Muscle of back (tissue), 13 donors: Measurements from ENCODE around the gene NSMCE3. TPM values are rescaled to one million over a fixed set of nuclear protein-coding genes. Genes with fewer than 3 reads are reported as not detected.

Source experiments
- DNase-seq, 3 donors: peaks; one replicate each; pipeline versions ENCODE4 v3.0.0 to v3.0.0-alpha.2; 2013
- long read RNA-seq, 9 donors: transcript quantifications; one replicate each; lab custom pipeline, GENCODE V29; 2026
- polyA plus RNA-seq, 10 donors: library from polyadenylated mRNA; unstranded; fragments of 120-200 nt; gene quantifications; one replicate each; pipeline ENCODE4 v1.2.1, GENCODE V29; 2013; ENCODE audit not compliant: insufficient read length in 10 of 10

Gene NSMCE3
- polyA plus RNA-seq, result 1 to 10 TPM; 5.6 to 9.4 (median 6.9) TPM
- long read RNA-seq, donor 1, full-length matches to known transcripts, result 13 of 13 reads
- long read RNA-seq, donor 1, partial matches to known transcripts, result 0 of 13 reads
- long read RNA-seq, donor 1, other reads (novel, unspliced or antisense), result 0 of 13 reads
- long read RNA-seq, donor 2, full-length matches to known transcripts, result 10 of 10 reads
- long read RNA-seq, donor 2, partial matches to known transcripts, result 0 of 10 reads
- long read RNA-seq, donor 2, other reads (novel, unspliced or antisense), result 0 of 10 reads
- long read RNA-seq, donor 3, result 0 reads
- long read RNA-seq, donor 4, full-length matches to known transcripts, result 12 of 12 reads
- long read RNA-seq, donor 4, partial matches to known transcripts, result 0 of 12 reads
- long read RNA-seq, donor 4, other reads (novel, unspliced or antisense), result 0 of 12 reads
- long read RNA-seq, donor 5, full-length matches to known transcripts, result 28 of 28 reads
- long read RNA-seq, donor 5, partial matches to known transcripts, result 0 of 28 reads
- long read RNA-seq, donor 5, other reads (novel, unspliced or antisense), result 0 of 28 reads
- long read RNA-seq, donor 6, full-length matches to known transcripts, result 21 of 21 reads
- long read RNA-seq, donor 6, partial matches to known transcripts, result 0 of 21 reads
- long read RNA-seq, donor 6, other reads (novel, unspliced or antisense), result 0 of 21 reads
- long read RNA-seq, donor 7, full-length matches to known transcripts, result 14 of 14 reads
- long read RNA-seq, donor 7, partial matches to known transcripts, result 0 of 14 reads
- long read RNA-seq, donor 7, other reads (novel, unspliced or antisense), result 0 of 14 reads
- long read RNA-seq, donor 8, full-length matches to known transcripts, result 19 of 19 reads
- long read RNA-seq, donor 8, partial matches to known transcripts, result 0 of 19 reads
- long read RNA-seq, donor 8, other reads (novel, unspliced or antisense), result 0 of 19 reads
- long read RNA-seq, donor 9, full-length matches to known transcripts, result 3 of 3 reads
- long read RNA-seq, donor 9, partial matches to known transcripts, result 0 of 3 reads
- long read RNA-seq, donor 9, other reads (novel, unspliced or antisense), result 0 of 3 reads

- DNase-seq, result peak; percentile 86 to 97 (median 93)
These were observed at the start of gene NSMCE3 for GRCh38 chr15:29269485-29270168. Gene NSMCE3, minus strand, starts transcription at chr15:29269822. Its CDS starts 117 bp downstream, at chr15:29269705.

GRCh38 chr15:29316422-29316821 is 46.8 kb upstream of the NSMCE3 start:
- no peak for DNase-seq

GRCh38 chr15:29312387-29312786 is 42.8 kb upstream of the NSMCE3 start:
- DNase-seq, result peak in 1 of 3 donors; percentile 10

- DNase-seq, result no peak
These were observed 42.1 kb upstream of the NSMCE3 start for GRCh38 chr15:29311696-29312095.

GRCh38 chr15:29309139-29309538 is 39.5 kb upstream of the NSMCE3 start:
- DNase-seq, result no peak

- DNase-seq, result no peak
These were observed 38.7 kb upstream of the NSMCE3 start for GRCh38 chr15:29308299-29308698.

GRCh38 chr15:29305556-29305955 is 35.9 kb upstream of the NSMCE3 start:
- DNase-seq, result no peak

GRCh38 chr15:29302871-29303270 is 33.2 kb upstream of the NSMCE3 start:
- no peak for DNase-seq

- no peak for DNase-seq
These were observed 30.2 kb upstream of the NSMCE3 start for GRCh38 chr15:29299784-29300183.

GRCh38 chr15:29299331-29299730 is 29.7 kb upstream of the NSMCE3 start:
- no peak for DNase-seq

- peak in 2 of 3 donors; percentile 8 to 44 for DNase-seq
These were observed 25.2 kb upstream of the NSMCE3 start for GRCh38 chr15:29294732-29295325.

- no peak for DNase-seq
These were observed 21.6 kb upstream of the NSMCE3 start for GRCh38 chr15:29291067-29291845.

- DNase-seq, result no peak
These were observed 19.6 kb upstream of the NSMCE3 start for GRCh38 chr15:29289173-29289572.

GRCh38 chr15:29285386-29285785 is 15.8 kb upstream of the NSMCE3 start:
- DNase-seq, result no peak

- DNase-seq, result no peak
These were observed 13.8 kb upstream of the NSMCE3 start for GRCh38 chr15:29283381-29283780.

- no peak for DNase-seq
These were observed 10.9 kb upstream of the NSMCE3 start for GRCh38 chr15:29280514-29280913.

- peak in 1 of 3 donors; percentile 88 for DNase-seq
These were observed 8.9 kb upstream of the NSMCE3 start for GRCh38 chr15:29278436-29279105.

- no peak for DNase-seq
These were observed 6.7 kb upstream of the NSMCE3 start for GRCh38 chr15:29276366-29276765.

GRCh38 chr15:29275855-29276254 is 6.2 kb upstream of the NSMCE3 start:
- DNase-seq, result no peak

- DNase-seq, result no peak
These were observed 5.3 kb upstream of the NSMCE3 start for GRCh38 chr15:29274946-29275345.
